Measurements from ENCODE around the gene NR4A3. TPM values are rescaled to one million over a fixed set of nuclear protein-coding genes. Genes with fewer than 3 reads are reported as not detected.
A peak's percentile ranks its signal among the peaks of the same experiment; 100 is the strongest.
"Not testable (repeated sequence)": the region's sequence is repeated elsewhere in the genome, so short reads cannot be mapped to it uniquely, and the experiment has no call there.

NR4A3 gene
- total RNA-seq, 2 experiments from 2014 or later = 26.7 to 27.5 TPM

DNA sequence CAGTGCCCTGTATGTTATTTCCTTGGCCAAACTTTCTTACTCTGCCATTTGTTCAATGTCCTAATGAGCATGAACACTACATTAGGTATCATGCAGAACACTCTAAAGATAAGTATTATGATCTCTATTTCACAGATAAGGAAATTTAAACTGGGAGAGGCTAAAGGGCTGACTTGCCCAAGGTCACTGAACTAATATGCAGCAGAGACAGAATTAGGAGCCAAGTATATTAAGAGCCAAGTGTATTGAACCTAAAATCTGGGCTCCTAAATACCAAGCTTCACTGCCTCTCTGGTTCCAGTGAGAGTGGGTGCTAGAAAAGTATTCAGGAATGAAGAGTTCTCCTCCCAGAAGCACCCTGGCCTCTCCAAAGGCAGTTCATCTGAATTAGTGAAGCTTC lies 13.5 kb downstream of the NR4A3 start:
- H3K9me3 Mint-ChIP-seq (ENCODE audit: low read depth) = no peaks in the 10 kb centered on the region
- H3K4me3 Mint-ChIP-seq = no peak overlapping the region
- POLR2A ChIA-PET = no interaction called here
- H3K27ac Mint-ChIP-seq = no peak overlapping the region
- H3K4me1 Mint-ChIP-seq = no peaks in the 10 kb centered on the region
- peaks cover 1% of the 10 kb centered on the region for H3K27me3 Mint-ChIP-seq
- DNase-seq = no peak
- peaks cover 74% of the 10 kb centered on the region for H3K36me3 Mint-ChIP-seq (ENCODE audit: low read depth)
- CTCF ChIA-PET = interaction anchor here (0.7 to 1.3 kb wide), 3 partner anchors 10 to 22 kb away, joined by 3 to 5 read pairs (median 3); no protein-coding TSS in a partner anchor
- ATAC-seq = no peak
- intact Hi-C loops (cut with DNase I, micrococcal nuclease) = no loop called here

DNA sequence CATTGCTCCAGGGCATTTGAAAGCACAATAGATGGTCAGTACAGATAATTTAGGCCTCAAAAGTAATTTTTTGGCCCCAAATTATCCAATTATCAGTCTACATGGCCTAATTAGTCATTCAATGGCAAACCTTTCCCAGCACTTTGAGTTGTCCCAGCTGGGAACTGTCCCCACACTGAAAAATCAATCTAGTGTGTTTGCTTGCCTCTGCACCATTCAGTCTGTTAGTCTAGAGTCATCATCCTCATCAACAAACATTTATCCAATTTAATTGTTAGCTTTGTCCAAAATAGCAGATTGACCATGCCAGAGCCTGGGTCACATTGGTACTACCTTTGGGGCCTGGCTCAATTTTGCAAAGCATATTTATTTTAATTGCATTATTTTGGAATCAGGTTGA lies 13.9 kb downstream of the NR4A3 start:
- ChIA-PET POLR2A (interaction anchor here (0.7 kb wide), 1 partner anchor 41 kb away, joined by 6 read pairs; no protein-coding TSS in a partner anchor), CTCF (interaction anchor here (0.6 to 1.3 kb wide), 4 partner anchors 10 to 498 kb away, joined by 3 to 5 read pairs (median 3); no protein-coding TSS in a partner anchor)
- Mint-ChIP-seq H3K27ac (no peak overlapping the region), H3K9me3 (ENCODE audit: low read depth) (no peaks in the 10 kb centered on the region), H3K4me1 (no peaks in the 10 kb centered on the region), H3K36me3 (ENCODE audit: low read depth) (peaks cover 73% of the 10 kb centered on the region), H3K4me3 (no peak overlapping the region), H3K27me3 (peaks cover 1% of the 10 kb centered on the region)
- no peak for ATAC-seq
- intact Hi-C loops (cut with DNase I, micrococcal nuclease) = no loop called here
- DNase-seq = no peak

DNA sequence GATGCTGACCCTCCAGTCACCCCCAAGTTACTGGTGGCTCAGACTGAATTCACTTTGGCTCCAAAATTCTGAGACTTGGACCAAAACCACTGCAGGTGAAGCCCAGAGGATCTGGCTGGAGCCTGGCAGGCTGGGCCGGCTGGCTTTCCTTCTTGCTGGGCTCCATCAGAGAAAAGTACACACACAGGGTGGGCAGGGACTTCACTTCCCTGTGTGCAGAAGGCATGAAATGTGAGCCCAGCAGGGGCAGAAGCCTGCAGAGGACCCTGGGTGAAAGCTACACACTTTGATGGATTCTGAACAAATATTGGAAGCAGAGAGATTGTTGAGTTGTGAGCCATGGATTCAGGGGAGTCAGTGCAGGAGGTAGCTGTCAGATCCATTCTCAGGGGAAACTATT lies 18.4 kb downstream of the NR4A3 start:
- CTCF ChIA-PET = no interaction called here
- ATAC-seq (no peak), DNase-seq (no peak)
- no peaks in the 10 kb centered on the region for H3K4me1 Mint-ChIP-seq
- POLR2A ChIA-PET = no interaction called here
- H3K27me3 Mint-ChIP-seq = no peaks in the 10 kb centered on the region
- peaks cover 66% of the 10 kb centered on the region for H3K36me3 Mint-ChIP-seq (ENCODE audit: low read depth)
- H3K27ac Mint-ChIP-seq = no peak overlapping the region
- intact Hi-C loops (cut with DNase I, micrococcal nuclease) = no loop called here
- no peaks in the 10 kb centered on the region for H3K9me3 Mint-ChIP-seq (ENCODE audit: low read depth)
- H3K4me3 Mint-ChIP-seq = no peak overlapping the region

- Mint-ChIP-seq H3K27me3 (no peaks in the 10 kb centered on the region), H3K9me3 (ENCODE audit: low read depth) (no peaks in the 10 kb centered on the region), H3K36me3 (ENCODE audit: low read depth) (peaks cover 76% of the 10 kb centered on the region), H3K4me1 (peaks cover 5% of the 10 kb centered on the region), H3K4me3 (no peak overlapping the region), H3K27ac (no peak overlapping the region)
- intact Hi-C loops (cut with DNase I, micrococcal nuclease) = no loop called here
- ATAC-seq (no peak), DNase-seq (no peak)
- ChIA-PET POLR2A (no interaction called here), CTCF (no interaction called here)
Measured at GRCh38 chr9:99845063-99845462, 23.4 kb downstream of the NR4A3 start.

GRCh38 chr9:99848447-99848846 lies 26.8 kb downstream of the NR4A3 start:
- peaks cover 88% of the 10 kb centered on the region for H3K36me3 Mint-ChIP-seq (ENCODE audit: low read depth)
- DNase-seq = no peak
- H3K27ac Mint-ChIP-seq = no peak overlapping the region
- intact Hi-C loops (cut with DNase I, micrococcal nuclease) = no loop called here
- H3K4me3 Mint-ChIP-seq = no peak overlapping the region
- peaks cover 27% of the 10 kb centered on the region for H3K4me1 Mint-ChIP-seq
- ATAC-seq = no peak
- H3K27me3 Mint-ChIP-seq = no peaks in the 10 kb centered on the region
- ChIA-PET CTCF (interaction anchor here (1.1 kb wide), 1 partner anchor 13 kb away, joined by 3 read pairs; no protein-coding TSS in a partner anchor), POLR2A (no interaction called here)
- H3K9me3 Mint-ChIP-seq (ENCODE audit: low read depth) = no peaks in the 10 kb centered on the region

- no peak overlapping the region for H3K4me3 Mint-ChIP-seq
- ATAC-seq (peak; percentile 27), DNase-seq (no peak)
- H3K27ac Mint-ChIP-seq = no peak overlapping the region
- CTCF ChIA-PET = interaction anchor here (0.6 to 1.2 kb wide), 2 partner anchors 26 to 372 kb away, joined by 3 to 6 read pairs; no protein-coding TSS in a partner anchor
- no peaks in the 10 kb centered on the region for H3K27me3 Mint-ChIP-seq
- POLR2A ChIA-PET = no interaction called here
- H3K4me1 Mint-ChIP-seq = peaks cover 27% of the 10 kb centered on the region
- intact Hi-C loops (cut with DNase I, micrococcal nuclease) = loop anchor here in 1 of 2 experiments (2.0 kb wide), 1 partner anchor 24 kb away; no protein-coding TSS in a partner anchor
- no peaks in the 10 kb centered on the region for H3K9me3 Mint-ChIP-seq (ENCODE audit: low read depth)
- peaks cover 79% of the 10 kb centered on the region for H3K36me3 Mint-ChIP-seq (ENCODE audit: low read depth)
Measured at GRCh38 chr9:99850736-99851499, 29.2 kb downstream of the NR4A3 start.

- H3K9me3 Mint-ChIP-seq (ENCODE audit: low read depth) = no peaks in the 10 kb centered on the region
- H3K36me3 Mint-ChIP-seq (ENCODE audit: low read depth) = peaks cover 75% of the 10 kb centered on the region
- CTCF ChIA-PET = interaction anchor here (0.6 to 1.2 kb wide), 2 partner anchors 26 to 371 kb away, joined by 3 to 6 read pairs; no protein-coding TSS in a partner anchor
- POLR2A ChIA-PET = no interaction called here
- H3K4me3 Mint-ChIP-seq = no peak overlapping the region
- intact Hi-C loops (cut with DNase I, micrococcal nuclease) = loop anchor here in 1 of 2 experiments (2.0 kb wide), 1 partner anchor 25 kb away; no protein-coding TSS in a partner anchor
- ATAC-seq (peak; percentile 76), DNase-seq (peak; percentile 47)
- H3K4me1 Mint-ChIP-seq = peaks cover 27% of the 10 kb centered on the region
- no peaks in the 10 kb centered on the region for H3K27me3 Mint-ChIP-seq
- H3K27ac Mint-ChIP-seq = no peak overlapping the region
Measured at GRCh38 chr9:99851500-99851822, 29.8 kb downstream of the NR4A3 start.

- H3K4me1 Mint-ChIP-seq = peaks cover 27% of the 10 kb centered on the region
- no peaks in the 10 kb centered on the region for H3K9me3 Mint-ChIP-seq (ENCODE audit: low read depth)
- H3K4me3 Mint-ChIP-seq = no peak overlapping the region
- intact Hi-C loops (cut with DNase I, micrococcal nuclease) = no loop called here
- ChIA-PET CTCF (no interaction called here), POLR2A (no interaction called here)
- peaks cover 72% of the 10 kb centered on the region for H3K36me3 Mint-ChIP-seq (ENCODE audit: low read depth)
- no peak overlapping the region for H3K27ac Mint-ChIP-seq
- ATAC-seq (no peak), DNase-seq (no peak)
- H3K27me3 Mint-ChIP-seq = no peaks in the 10 kb centered on the region
Measured at GRCh38 chr9:99852617-99853016, 30.9 kb downstream of the NR4A3 start.

GRCh38 chr9:99855467-99856176 lies 33.9 kb downstream of the NR4A3 start:
- Mint-ChIP-seq H3K4me1 (peaks cover 18% of the 10 kb centered on the region), H3K27ac (no peak overlapping the region), H3K36me3 (ENCODE audit: low read depth) (peaks cover 52% of the 10 kb centered on the region), H3K9me3 (ENCODE audit: low read depth) (no peaks in the 10 kb centered on the region), H3K27me3 (no peaks in the 10 kb centered on the region), H3K4me3 (no peak overlapping the region)
- ChIA-PET POLR2A (no interaction called here), CTCF (interaction anchor here (0.8 to 1.8 kb wide), 5 partner anchors 11 to 125 kb away, joined by 3 to 7 read pairs (median 3); no protein-coding TSS in a partner anchor)
- intact Hi-C loops (cut with DNase I, micrococcal nuclease) = no loop called here
- DNase-seq (no peak), ATAC-seq (no peak)

DNA sequence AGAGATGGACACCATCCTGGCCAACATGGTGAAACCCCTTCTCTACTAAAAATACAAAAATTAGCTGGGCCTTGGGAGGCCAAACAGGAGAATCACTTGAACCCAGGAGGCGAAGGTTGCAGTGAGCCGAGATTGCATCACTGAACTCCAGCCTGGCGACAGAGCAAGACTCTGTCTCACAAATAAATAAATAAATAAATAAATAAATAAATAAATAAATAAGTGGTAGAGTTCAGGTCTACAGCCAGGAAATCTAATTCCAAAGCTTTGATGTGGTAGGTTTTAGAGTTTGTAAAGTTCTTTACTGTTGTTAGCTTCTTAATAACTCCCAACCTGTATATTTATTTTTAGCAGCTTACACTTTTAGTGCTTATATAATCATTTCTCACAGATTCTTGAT lies 35.9 kb downstream of the NR4A3 start:
- CTCF ChIA-PET = interaction anchor here (0.8 to 0.9 kb wide), 2 partner anchors 16 to 391 kb away, joined by 3 to 4 read pairs; no protein-coding TSS in a partner anchor
- peaks cover 37% of the 10 kb centered on the region for H3K36me3 Mint-ChIP-seq (ENCODE audit: low read depth)

DNA sequence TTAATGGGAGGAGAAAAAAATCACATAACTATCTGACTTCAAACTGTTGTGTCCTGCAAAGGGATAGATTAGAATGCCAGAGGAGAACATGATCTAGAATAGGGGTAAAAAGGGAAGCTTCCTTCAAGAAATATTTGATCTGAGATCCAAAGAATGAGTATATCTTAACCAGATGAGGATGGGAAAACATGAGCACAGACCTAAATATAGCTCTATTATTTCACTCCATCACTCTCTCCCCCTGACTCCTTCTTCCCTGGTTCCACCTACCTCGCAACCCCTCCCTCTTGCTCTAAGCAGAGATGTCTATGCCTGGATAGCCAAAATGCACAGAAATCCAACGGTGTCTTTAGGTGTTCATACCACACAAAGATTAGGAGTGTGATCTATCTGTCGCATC lies 36.4 kb downstream of the NR4A3 start:
- Mint-ChIP-seq H3K9me3 (ENCODE audit: low read depth) (no peaks in the 10 kb centered on the region), H3K27ac (peak overlapping the region; percentile 37), H3K4me1 (no peaks in the 10 kb centered on the region), H3K4me3 (no peak overlapping the region), H3K27me3 (no peaks in the 10 kb centered on the region), H3K36me3 (ENCODE audit: low read depth) (peaks cover 36% of the 10 kb centered on the region)
- ATAC-seq (no peak), DNase-seq (no peak)
- intact Hi-C loops (cut with DNase I, micrococcal nuclease) = no loop called here
- ChIA-PET CTCF (interaction anchor here (0.6 to 0.9 kb wide), 3 partner anchors 16 to 464 kb away, joined by 3 to 4 read pairs (median 3); no protein-coding TSS in a partner anchor), POLR2A (no interaction called here)

More for the DNA sequence above, 35.9 kb downstream of the NR4A3 start:
- intact Hi-C loops (cut with DNase I, micrococcal nuclease); H3K9me3 Mint-ChIP-seq (ENCODE audit: low read depth); H3K4me3 Mint-ChIP-seq; H3K27me3 Mint-ChIP-seq; DNase-seq; ATAC-seq; H3K27ac Mint-ChIP-seq; H3K4me1 Mint-ChIP-seq: not testable (repeated sequence)
- POLR2A ChIA-PET = interaction anchor here (0.5 kb wide), 1 partner anchor 28 kb away, joined by 3 read pairs; no protein-coding TSS in a partner anchor

Measured in activated CD4-positive, alpha-beta T cell treated with anti-CD3 and anti-CD28 coated beads for 36 hours (primary cell).